HEK293 (cell line): ENCODE data around the gene ANKRA2.

Experiments
- CTCF ChIA-PET: fragments of 350-600 bp; formaldehyde crosslinking; extraction: SDS; loops from one replicate; lab custom pipeline; 2021; ENCODE audit warnings: antibody characterized with exemption; lab: Yijun Ruan, JAX
- POLR2A ChIA-PET: fragments of 300-600 bp; formaldehyde crosslinking; extraction: SDS; loops from one replicate; lab custom pipeline; 2020; ENCODE audit warnings: antibody characterized with exemption, inconsistent platforms; lab: Yijun Ruan, JAX
- H3K27ac ChIP-seq: fragments of 200-500 bp; sonication (Bioruptor generic); 2 replicates; pipeline ENCODE4 v1.5.1; 2014; ENCODE audit warnings: low read depth, low read length, control low read depth, inconsistent platforms; ENCODE audit errors: extremely low read depth
- H3K36me3 ChIP-seq, 2 experiments: fragments of 200-500 bp in 1 of 2; sonication (Bioruptor generic) in 1 of 2; 1 replicate in 1 of 2; 2 replicates in 1 of 2; pipeline ENCODE4 v1.5.1; 2014 to 2017; ENCODE audit warnings: inconsistent platforms in 2 of 2, low read length in 2 of 2; ENCODE audit not compliant: control insufficient read depth in 2 of 2, insufficient read depth in 1 of 2
- H3K4me1 ChIP-seq: fragments of 200-500 bp; sonication (Bioruptor generic); 2 replicates; pipeline ENCODE4 v1.5.1; 2014; ENCODE audit warnings: mild to moderate bottlenecking, low read length, inconsistent platforms; ENCODE audit not compliant: control insufficient read depth, insufficient read depth
- H3K4me3 ChIP-seq: 2 replicates; pipeline ENCODE4 v1.5.1; 2011; ENCODE audit warnings: low read depth, mild to moderate bottlenecking, control low read depth, low read length, moderate library complexity
- H3K9me3 ChIP-seq: fragments of 200-500 bp; sonication (Bioruptor generic); 2 replicates; pipeline ENCODE4 v1.5.1; 2014; ENCODE audit warnings: low read depth, low read length, inconsistent platforms; ENCODE audit not compliant: control insufficient read depth, insufficient read depth
- KLF10 ChIP-seq: fragments of 450-650 bp; IDR thresholded peaks from 2 replicates; pipeline ENCODE4 v1.5.1; 2018; ENCODE audit warnings: missing biosample characterization, mild to moderate bottlenecking, missing genetic modification characterization
- SCRT2 ChIP-seq: fragments of 450-650 bp; formaldehyde crosslinking; IDR thresholded peaks from 2 replicates; pipeline ENCODE4 v1.5.1; 2016; ENCODE audit warnings: missing biosample characterization, missing genetic modification characterization
- SP2 ChIP-seq: fragments of 450-650 bp; formaldehyde crosslinking; IDR thresholded peaks from 2 replicates; pipeline ENCODE4 v1.5.1; 2016; ENCODE audit warnings: missing biosample characterization, missing genetic modification characterization
- SP7 ChIP-seq: fragments of 450-650 bp; formaldehyde crosslinking; IDR thresholded peaks from 2 replicates; pipeline ENCODE4 v1.5.1; 2016; ENCODE audit warnings: missing biosample characterization, missing genetic modification characterization
- WT1 ChIP-seq: fragments of 450-650 bp; formaldehyde crosslinking; IDR thresholded peaks from 2 replicates; pipeline ENCODE4 v1.5.1; 2016; ENCODE audit warnings: missing biosample characterization, missing genetic modification characterization
- ZEB2 ChIP-seq: fragments of 450-650 bp; formaldehyde crosslinking; IDR thresholded peaks from 2 replicates; pipeline ENCODE4 v1.5.1; 2016; ENCODE audit warnings: missing biosample characterization, missing genetic modification characterization
- ZFP41 ChIP-seq: fragments of 450-650 bp; formaldehyde crosslinking; IDR thresholded peaks from 2 replicates; pipeline ENCODE4 v1.5.1; 2016; ENCODE audit warnings: missing biosample characterization, missing genetic modification characterization, borderline replicate concordance
- ZFP69B ChIP-seq: fragments of 450-650 bp; formaldehyde crosslinking; IDR thresholded peaks from 2 replicates; pipeline ENCODE4 v1.5.1; 2016; ENCODE audit warnings: missing biosample characterization, missing genetic modification characterization
- ZIC2 ChIP-seq: fragments of 450-650 bp; formaldehyde crosslinking; IDR thresholded peaks from 2 replicates; pipeline ENCODE4 v1.5.1; 2016; ENCODE audit warnings: missing biosample characterization, missing genetic modification characterization
- ZNF174 ChIP-seq: fragments of 450-650 bp; formaldehyde crosslinking; IDR thresholded peaks from 2 replicates; pipeline ENCODE4 v1.5.0; 2017; ENCODE audit warnings: missing biosample characterization, mild to moderate bottlenecking, missing genetic modification characterization
- ZNF2 ChIP-seq: fragments of 450-650 bp; formaldehyde crosslinking; IDR thresholded peaks from 2 replicates; pipeline ENCODE4 v1.5.1; 2016; ENCODE audit warnings: missing biosample characterization, missing genetic modification characterization
- ZNF292 ChIP-seq: fragments of 450-650 bp; formaldehyde crosslinking; IDR thresholded peaks from 2 replicates; pipeline ENCODE4 v1.5.1; 2016; ENCODE audit warnings: low read depth, missing biosample characterization, missing genetic modification characterization, borderline replicate concordance
- ZNF302 ChIP-seq: fragments of 450-650 bp; formaldehyde crosslinking; IDR thresholded peaks from 2 replicates; pipeline ENCODE4 v1.5.1; 2016; ENCODE audit warnings: missing biosample characterization, missing genetic modification characterization, low read depth
- ZNF416 ChIP-seq: fragments of 450-650 bp; formaldehyde crosslinking; IDR thresholded peaks from 2 replicates; pipeline ENCODE4 v1.5.1; 2016; ENCODE audit warnings: missing biosample characterization, missing genetic modification characterization
- ZNF558 ChIP-seq: fragments of 450-650 bp; formaldehyde crosslinking; IDR thresholded peaks from 2 replicates; pipeline ENCODE4 v1.5.1; 2016; ENCODE audit warnings: missing biosample characterization, missing genetic modification characterization
- ZNF623 ChIP-seq: fragments of 450-650 bp; formaldehyde crosslinking; IDR thresholded peaks from 2 replicates; pipeline ENCODE4 v1.5.1; 2016; ENCODE audit warnings: missing biosample characterization, missing genetic modification characterization
- ZNF768 ChIP-seq: fragments of 450-650 bp; formaldehyde crosslinking; IDR thresholded peaks from 2 replicates; pipeline ENCODE4 v1.5.1; 2018; ENCODE audit warnings: missing biosample characterization, mild to moderate bottlenecking, missing genetic modification characterization
- ZXDB ChIP-seq: fragments of 450-650 bp; formaldehyde crosslinking; IDR thresholded peaks from 2 replicates; pipeline ENCODE4 v1.5.1; 2016; ENCODE audit warnings: missing biosample characterization, missing genetic modification characterization
- TF ChIP-seq, protein P1 (sequence below): fragments of 450-650 bp; formaldehyde crosslinking; IDR thresholded peaks from 2 replicates; pipeline ENCODE4 v1.5.1; 2016; ENCODE audit warnings: missing biosample characterization, missing genetic modification characterization
- TF ChIP-seq, protein P2 (sequence below): fragments of 450-650 bp; formaldehyde crosslinking; IDR thresholded peaks from 2 replicates; pipeline ENCODE4 v1.5.1; 2016; ENCODE audit warnings: missing biosample characterization, missing genetic modification characterization, borderline replicate concordance
- TF ChIP-seq, protein P3 (sequence below): fragments of 450-650 bp; formaldehyde crosslinking; conservative IDR thresholded peaks from 2 replicates; pipeline ENCODE4 v1.5.1; 2016; ENCODE audit warnings: low read depth, missing biosample characterization, missing genetic modification characterization

The ANKRA2 gene

DNA sequence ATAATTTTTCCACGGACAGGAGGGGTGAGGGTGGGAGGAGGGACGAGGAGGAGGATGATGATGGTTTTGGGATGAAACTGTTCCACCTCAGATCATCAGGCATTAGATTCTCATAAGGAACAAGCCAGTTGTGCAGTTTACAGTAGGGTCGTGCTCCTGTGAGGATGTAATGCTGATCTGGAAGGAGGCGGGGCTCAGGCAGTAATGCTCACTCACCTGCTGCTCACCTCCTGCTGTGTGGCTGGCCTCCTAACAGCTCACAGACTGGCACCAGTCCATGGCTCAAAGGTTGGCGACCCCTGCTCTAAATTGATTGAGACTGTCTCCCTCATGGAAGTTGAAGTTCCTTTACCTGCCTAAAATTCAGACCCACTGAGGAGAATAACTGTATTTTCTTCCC lies 33.2 kb downstream of the ANKRA2 start:
- H3K4me3 ChIP-seq: no peak overlapping the region
- no peaks in the 10 kb centered on the region for H3K9me3 ChIP-seq
- H3K27ac ChIP-seq: no peak overlapping the region
- TF ChIP-seq ZNF623 (tag by site-specific recombination) (no peak), ZNF2 (tag by site-specific recombination) (no peak)
- H3K36me3 ChIP-seq: no peaks in the 10 kb centered on the region
- ChIA-PET POLR2A (no interaction called here), CTCF (interaction anchor here (3.8 kb wide), 1 partner anchor 12 kb away, joined by 18 read pairs; no protein-coding TSS in a partner anchor)
- no peaks in the 10 kb centered on the region for H3K4me1 ChIP-seq

DNA sequence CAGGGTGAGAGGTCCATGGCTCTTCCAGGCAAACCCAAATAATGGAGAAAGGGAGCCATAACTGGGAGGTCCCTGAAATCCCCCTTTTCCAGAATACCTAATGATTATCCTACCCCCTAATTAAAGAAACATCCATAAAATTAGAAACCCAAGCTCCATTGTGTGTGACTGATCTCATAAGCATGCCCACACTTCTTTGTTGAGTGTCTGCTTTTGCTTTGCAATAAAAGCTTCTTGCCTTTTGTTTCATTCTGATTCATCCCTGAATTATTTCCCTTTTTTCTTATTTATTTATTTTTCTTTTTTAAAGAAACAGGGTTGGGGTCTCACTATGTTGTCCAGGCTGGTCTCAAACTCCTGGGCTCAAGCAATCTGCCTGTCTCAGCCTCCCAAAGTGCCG lies 34.1 kb downstream of the ANKRA2 start:
- Histone ChIP-seq H3K27ac (no peak overlapping the region), H3K9me3 (no peaks in the 10 kb centered on the region), H3K4me3 (no peak overlapping the region), H3K4me1 (no peaks in the 10 kb centered on the region), H3K36me3 (no peaks in the 10 kb centered on the region)
- CTCF ChIA-PET: interaction anchor here (3.8 kb wide), 1 partner anchor 11 kb away, joined by 18 read pairs; no protein-coding TSS in a partner anchor
- POLR2A ChIA-PET: no interaction called here
- TF ChIP-seq ZNF768 (tag by site-specific recombination) (no peak), SP2 (tag by site-specific recombination) (no peak), SP7 (peak; percentile 45; the same call in 1 of the 2 replicates), ZNF558 (tag by site-specific recombination) (no peak), SCRT2 (tag by site-specific recombination) (no peak), WT1 (tag by site-specific recombination) (no peak), KLF10 (tag by site-specific recombination) (no peak)

DNA sequence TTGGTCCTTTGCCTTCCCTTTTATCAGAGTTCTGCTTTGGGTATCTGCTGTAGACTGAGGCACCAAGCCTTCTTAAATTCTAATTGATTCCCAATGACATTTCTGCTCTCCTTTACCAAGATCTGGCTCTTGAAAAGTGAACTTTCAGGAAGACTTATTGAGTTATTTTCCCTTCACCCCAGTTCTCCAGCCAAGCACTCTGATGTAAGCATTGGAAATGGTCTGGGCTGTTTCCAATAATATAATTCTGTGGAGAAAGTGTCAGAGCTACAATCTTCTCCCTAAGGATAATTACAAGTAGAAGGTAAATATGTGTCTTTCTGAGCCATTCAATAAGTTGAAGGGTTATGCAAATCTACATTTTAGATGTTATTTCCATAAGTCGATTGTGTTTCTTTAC lies 36.4 kb downstream of the ANKRA2 start:
- ChIA-PET CTCF (interaction anchor here (0.5 to 3.8 kb wide), 4 partner anchors 9 to 1390 kb away, joined by 3 to 18 read pairs (median 3); no protein-coding TSS in a partner anchor), POLR2A (no interaction called here)
- no peaks in the 10 kb centered on the region; the same call in 1 of the 2 replicates for H3K4me1 ChIP-seq
- H3K9me3 ChIP-seq: no peaks in the 10 kb centered on the region
- TF ChIP-seq, protein P1, sequence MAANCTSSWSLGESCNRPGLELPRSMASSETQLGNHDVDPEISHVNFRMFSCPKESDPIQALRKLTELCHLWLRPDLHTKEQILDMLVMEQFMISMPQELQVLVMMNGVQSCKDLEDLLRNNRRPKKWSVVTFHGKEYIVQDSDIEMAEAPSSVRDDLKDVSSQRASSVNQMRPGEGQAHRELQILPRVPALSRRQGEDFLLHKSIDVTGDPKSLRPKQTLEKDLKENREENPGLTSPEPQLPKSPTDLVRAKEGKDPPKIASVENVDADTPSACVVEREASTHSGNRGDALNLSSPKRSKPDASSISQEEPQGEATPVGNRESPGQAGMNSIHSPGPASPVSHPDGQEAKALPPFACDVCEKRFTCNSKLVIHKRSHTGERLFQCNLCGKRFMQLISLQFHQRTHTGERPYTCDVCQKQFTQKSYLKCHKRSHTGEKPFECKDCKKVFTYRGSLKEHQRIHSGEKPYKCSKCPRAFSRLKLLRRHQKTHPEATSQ (tag by site-specific recombination): no peak
- TF ChIP-seq ZNF416 (tag by site-specific recombination) (no peak), ZXDB (tag by site-specific recombination) (no peak), ZFP41 (no peak), ZNF174 (tag by site-specific recombination) (no peak), ZEB2 (no peak), ZNF302 (no peak), ZNF292 (tag by site-specific recombination) (no peak), ZFP69B (tag by site-specific recombination) (no peak), ZIC2 (tag by site-specific recombination) (no peak)
- TF ChIP-seq, protein P2, sequence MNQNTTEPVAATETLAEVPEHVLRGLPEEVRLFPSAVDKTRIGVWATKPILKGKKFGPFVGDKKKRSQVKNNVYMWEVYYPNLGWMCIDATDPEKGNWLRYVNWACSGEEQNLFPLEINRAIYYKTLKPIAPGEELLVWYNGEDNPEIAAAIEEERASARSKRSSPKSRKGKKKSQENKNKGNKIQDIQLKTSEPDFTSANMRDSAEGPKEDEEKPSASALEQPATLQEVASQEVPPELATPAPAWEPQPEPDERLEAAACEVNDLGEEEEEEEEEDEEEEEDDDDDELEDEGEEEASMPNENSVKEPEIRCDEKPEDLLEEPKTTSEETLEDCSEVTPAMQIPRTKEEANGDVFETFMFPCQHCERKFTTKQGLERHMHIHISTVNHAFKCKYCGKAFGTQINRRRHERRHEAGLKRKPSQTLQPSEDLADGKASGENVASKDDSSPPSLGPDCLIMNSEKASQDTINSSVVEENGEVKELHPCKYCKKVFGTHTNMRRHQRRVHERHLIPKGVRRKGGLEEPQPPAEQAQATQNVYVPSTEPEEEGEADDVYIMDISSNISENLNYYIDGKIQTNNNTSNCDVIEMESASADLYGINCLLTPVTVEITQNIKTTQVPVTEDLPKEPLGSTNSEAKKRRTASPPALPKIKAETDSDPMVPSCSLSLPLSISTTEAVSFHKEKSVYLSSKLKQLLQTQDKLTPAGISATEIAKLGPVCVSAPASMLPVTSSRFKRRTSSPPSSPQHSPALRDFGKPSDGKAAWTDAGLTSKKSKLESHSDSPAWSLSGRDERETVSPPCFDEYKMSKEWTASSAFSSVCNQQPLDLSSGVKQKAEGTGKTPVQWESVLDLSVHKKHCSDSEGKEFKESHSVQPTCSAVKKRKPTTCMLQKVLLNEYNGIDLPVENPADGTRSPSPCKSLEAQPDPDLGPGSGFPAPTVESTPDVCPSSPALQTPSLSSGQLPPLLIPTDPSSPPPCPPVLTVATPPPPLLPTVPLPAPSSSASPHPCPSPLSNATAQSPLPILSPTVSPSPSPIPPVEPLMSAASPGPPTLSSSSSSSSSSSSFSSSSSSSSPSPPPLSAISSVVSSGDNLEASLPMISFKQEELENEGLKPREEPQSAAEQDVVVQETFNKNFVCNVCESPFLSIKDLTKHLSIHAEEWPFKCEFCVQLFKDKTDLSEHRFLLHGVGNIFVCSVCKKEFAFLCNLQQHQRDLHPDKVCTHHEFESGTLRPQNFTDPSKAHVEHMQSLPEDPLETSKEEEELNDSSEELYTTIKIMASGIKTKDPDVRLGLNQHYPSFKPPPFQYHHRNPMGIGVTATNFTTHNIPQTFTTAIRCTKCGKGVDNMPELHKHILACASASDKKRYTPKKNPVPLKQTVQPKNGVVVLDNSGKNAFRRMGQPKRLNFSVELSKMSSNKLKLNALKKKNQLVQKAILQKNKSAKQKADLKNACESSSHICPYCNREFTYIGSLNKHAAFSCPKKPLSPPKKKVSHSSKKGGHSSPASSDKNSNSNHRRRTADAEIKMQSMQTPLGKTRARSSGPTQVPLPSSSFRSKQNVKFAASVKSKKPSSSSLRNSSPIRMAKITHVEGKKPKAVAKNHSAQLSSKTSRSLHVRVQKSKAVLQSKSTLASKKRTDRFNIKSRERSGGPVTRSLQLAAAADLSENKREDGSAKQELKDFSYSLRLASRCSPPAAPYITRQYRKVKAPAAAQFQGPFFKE (tag by site-specific recombination): no peak
- TF ChIP-seq, protein P3, sequence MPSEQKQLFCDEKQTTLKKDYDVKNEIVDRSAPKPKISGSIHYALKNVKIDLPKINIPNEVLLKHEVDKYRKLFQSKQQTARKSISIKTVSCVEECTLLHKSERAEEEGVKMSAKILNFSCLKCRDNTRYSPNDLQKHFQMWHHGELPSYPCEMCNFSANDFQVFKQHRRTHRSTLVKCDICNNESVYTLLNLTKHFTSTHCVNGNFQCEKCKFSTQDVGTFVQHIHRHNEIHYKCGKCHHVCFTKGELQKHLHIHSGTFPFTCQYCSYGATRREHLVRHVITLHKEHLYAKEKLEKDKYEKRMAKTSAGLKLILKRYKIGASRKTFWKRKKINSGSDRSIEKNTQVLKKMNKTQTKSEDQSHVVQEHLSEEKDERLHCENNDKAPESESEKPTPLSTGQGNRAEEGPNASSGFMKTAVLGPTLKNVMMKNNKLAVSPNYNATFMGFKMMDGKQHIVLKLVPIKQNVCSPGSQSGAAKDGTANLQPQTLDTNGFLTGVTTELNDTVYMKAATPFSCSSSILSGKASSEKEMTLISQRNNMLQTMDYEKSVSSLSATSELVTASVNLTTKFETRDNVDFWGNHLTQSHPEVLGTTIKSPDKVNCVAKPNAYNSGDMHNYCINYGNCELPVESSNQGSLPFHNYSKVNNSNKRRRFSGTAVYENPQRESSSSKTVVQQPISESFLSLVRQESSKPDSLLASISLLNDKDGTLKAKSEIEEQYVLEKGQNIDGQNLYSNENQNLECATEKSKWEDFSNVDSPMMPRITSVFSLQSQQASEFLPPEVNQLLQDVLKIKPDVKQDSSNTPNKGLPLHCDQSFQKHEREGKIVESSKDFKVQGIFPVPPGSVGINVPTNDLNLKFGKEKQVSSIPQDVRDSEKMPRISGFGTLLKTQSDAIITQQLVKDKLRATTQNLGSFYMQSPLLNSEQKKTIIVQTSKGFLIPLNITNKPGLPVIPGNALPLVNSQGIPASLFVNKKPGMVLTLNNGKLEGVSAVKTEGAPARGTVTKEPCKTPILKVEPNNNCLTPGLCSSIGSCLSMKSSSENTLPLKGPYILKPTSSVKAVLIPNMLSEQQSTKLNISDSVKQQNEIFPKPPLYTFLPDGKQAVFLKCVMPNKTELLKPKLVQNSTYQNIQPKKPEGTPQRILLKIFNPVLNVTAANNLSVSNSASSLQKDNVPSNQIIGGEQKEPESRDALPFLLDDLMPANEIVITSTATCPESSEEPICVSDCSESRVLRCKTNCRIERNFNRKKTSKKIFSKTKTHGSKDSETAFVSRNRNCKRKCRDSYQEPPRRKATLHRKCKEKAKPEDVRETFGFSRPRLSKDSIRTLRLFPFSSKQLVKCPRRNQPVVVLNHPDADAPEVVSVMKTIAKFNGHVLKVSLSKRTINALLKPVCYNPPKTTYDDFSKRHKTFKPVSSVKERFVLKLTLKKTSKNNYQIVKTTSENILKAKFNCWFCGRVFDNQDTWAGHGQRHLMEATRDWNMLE: no peak
- H3K27ac ChIP-seq: no peak overlapping the region
- H3K4me3 ChIP-seq: no peak overlapping the region
- no peaks in the 10 kb centered on the region for H3K36me3 ChIP-seq
